Mesothelial cell of epicardium (in vitro differentiated cells): ENCODE data around the gene ACVRL1. TPM values are rescaled to one million over a fixed set of nuclear protein-coding genes. Genes with fewer than 3 reads are reported as not detected.

Source experiments
- DNase-seq, 2 experiments: peaks; one replicate each; pipeline ENCODE4 v3.0.0; 2021; ENCODE audit warnings: low spot score in 2 of 2; ENCODE audit not compliant: unreplicated experiment in 2 of 2
- H3K27ac Mint-ChIP-seq: 2 replicates; pipeline ENCODE4 v1.8.0; 2021; ENCODE audit warnings: mixed read lengths
- H3K27me3 Mint-ChIP-seq: 2 replicates; pipeline ENCODE4 v1.8.0; 2021; ENCODE audit warnings: low read depth, mixed read lengths
- H3K36me3 Mint-ChIP-seq: 2 replicates; pipeline ENCODE4 v1.8.0; 2021; ENCODE audit warnings: mixed read lengths
- H3K4me1 Mint-ChIP-seq: 2 replicates; pipeline ENCODE4 v1.8.0; 2021; ENCODE audit warnings: mixed read lengths
- H3K4me3 Mint-ChIP-seq: 2 replicates; pipeline ENCODE4 v1.8.0; 2021; ENCODE audit warnings: mild to moderate bottlenecking, moderate library complexity, mixed read lengths
- H3K9me3 Mint-ChIP-seq: 2 replicates; pipeline ENCODE4 v1.8.0; 2021; ENCODE audit warnings: mixed read lengths
- CTCF ChIP-seq: fragments of 200-600 bp; sonication (generic); IDR thresholded peaks from one replicate; pipeline ENCODE4 v1.5.0; 2021; ENCODE audit warnings: antibody characterized with exemption; ENCODE audit not compliant: unreplicated experiment
- total RNA-seq: library from RNA; stranded (reverse); gene quantifications from 3 replicates; pipeline ENCODE4 v1.2.1, GENCODE V29; 2021

Gene ACVRL1
- total RNA-seq, 1 donor from 2014 or later: not detected

- DNase-seq: peak in 1 of 2 experiments; percentile 58
- H3K4me3 Mint-ChIP-seq: no peak overlapping the region
- peak; percentile 62 for TF ChIP-seq CTCF
- H3K9me3 Mint-ChIP-seq: no peaks in the 10 kb centered on the region
- H3K36me3 Mint-ChIP-seq: no peaks in the 10 kb centered on the region
- H3K27me3 Mint-ChIP-seq: peaks cover 8% of the 10 kb centered on the region
- no peak overlapping the region for H3K27ac Mint-ChIP-seq
- H3K4me1 Mint-ChIP-seq: peaks cover 8% of the 10 kb centered on the region
These were observed 16.4 kb downstream of the ACVRL1 start for GRCh38 chr12:51923506-51924365.

GRCh38 chr12:51924551-51925319, 17.4 kb downstream of the ACVRL1 start:
- Mint-ChIP-seq H3K36me3 (no peaks in the 10 kb centered on the region), H3K27ac (no peak overlapping the region), H3K27me3 (peaks cover 8% of the 10 kb centered on the region), H3K4me3 (no peak overlapping the region), H3K9me3 (no peaks in the 10 kb centered on the region), H3K4me1 (peaks cover 8% of the 10 kb centered on the region)
- no peak for TF ChIP-seq CTCF
- DNase-seq: no peak

- H3K4me1 Mint-ChIP-seq: peaks cover 8% of the 10 kb centered on the region
- no peaks in the 10 kb centered on the region for H3K36me3 Mint-ChIP-seq
- no peak for DNase-seq
- no peak overlapping the region for H3K4me3 Mint-ChIP-seq
- H3K27ac Mint-ChIP-seq: no peak overlapping the region
- no peaks in the 10 kb centered on the region for H3K9me3 Mint-ChIP-seq
- TF ChIP-seq CTCF: no peak
- peaks cover 10% of the 10 kb centered on the region for H3K27me3 Mint-ChIP-seq
These were observed 18.2 kb downstream of the ACVRL1 start for GRCh38 chr12:51925346-51926063.

- no peak for TF ChIP-seq CTCF
These were observed 18.8 kb downstream of the ACVRL1 start for GRCh38 chr12:51926064-51926632.

GRCh38 chr12:51926718-51927117, 19.4 kb downstream of the ACVRL1 start:
- Mint-ChIP-seq H3K9me3 (no peaks in the 10 kb centered on the region), H3K36me3 (no peaks in the 10 kb centered on the region), H3K27me3 (peaks cover 10% of the 10 kb centered on the region), H3K27ac (no peak overlapping the region), H3K4me1 (peaks cover 6% of the 10 kb centered on the region), H3K4me3 (no peak overlapping the region)
- TF ChIP-seq CTCF: peak; percentile 63
- DNase-seq: no peak

More at GRCh38 chr12:51926064-51926632, 18.8 kb downstream of the ACVRL1 start:
- Mint-ChIP-seq H3K4me3 (no peak overlapping the region), H3K36me3 (no peaks in the 10 kb centered on the region), H3K27ac (no peak overlapping the region), H3K27me3 (peaks cover 10% of the 10 kb centered on the region), H3K4me1 (peaks cover 8% of the 10 kb centered on the region), H3K9me3 (no peaks in the 10 kb centered on the region)
- DNase-seq: no peak
